H1 (cell line): Measurements from ENCODE around the gene NRIP2. TPM values are rescaled to one million over a fixed set of nuclear protein-coding genes. Genes with fewer than 3 reads are reported as not detected.

Experiments
- CTCF ChIA-PET: fragments of 300-600 bp; sonication (Branson Sonifier 250); formaldehyde crosslinking; loops from one replicate; lab custom pipeline; 2021; ENCODE audit not compliant: partially characterized antibody; lab: Charles Lee
- POLR2A ChIA-PET: fragments of 300-600 bp; sonication (Branson Sonifier 250); formaldehyde crosslinking; loops from one replicate; lab custom pipeline; 2021; ENCODE audit warnings: inconsistent platforms; ENCODE audit not compliant: partially characterized antibody; lab: Charles Lee
- DNase-seq, 2 experiments: peaks; one replicate each; pipeline versions ENCODE4 v3.0.0 to v3.0.0-alpha.2; 2010 to 2022; ENCODE audit warnings: low spot score in 2 of 2, low read depth in 1 of 2, mixed read lengths in 1 of 2
- FAIRE-seq: peaks from 2 replicates; lab custom pipeline; 2011; peaks lifted over from hg19 to GRCh38; lab: Jason Lieb, UNC
- H2AFZ ChIP-seq: 2 replicates; pipeline ENCODE4 v1.8.1; 2012; ENCODE audit warnings: low read length, inconsistent platforms
- H2AK5ac ChIP-seq: 2 replicates; pipeline ENCODE4 v1.6.1; 2013; ENCODE audit warnings: low read depth, low read length
- H2BK120ac ChIP-seq: replicated peaks from 2 replicates; pipeline ENCODE3; 2013; ENCODE audit warnings: low read depth, low read length, inconsistent platforms
- H2BK12ac ChIP-seq: 2 replicates; pipeline ENCODE4 v1.6.1; 2013; ENCODE audit warnings: low read depth, low read length
- H2BK15ac ChIP-seq: 2 replicates; pipeline ENCODE4 v1.6.1; 2013; ENCODE audit warnings: low read length
- H2BK20ac ChIP-seq: 2 replicates; pipeline ENCODE4 v1.6.1; 2013; ENCODE audit warnings: low read length
- H2BK5ac ChIP-seq: 2 replicates; pipeline ENCODE4 v1.6.1; 2013; ENCODE audit warnings: low read depth, low read length
- H3K14ac ChIP-seq: 2 replicates; pipeline ENCODE4 v1.6.1; 2013; ENCODE audit warnings: inconsistent platforms; ENCODE audit not compliant: insufficient read length
- H3K18ac ChIP-seq: 2 replicates; pipeline ENCODE4 v1.6.1; 2013; ENCODE audit warnings: low read length; ENCODE audit errors: extremely low read depth
- H3K23ac ChIP-seq: 2 replicates; pipeline ENCODE4 v1.6.1; 2013; ENCODE audit warnings: inconsistent platforms; ENCODE audit not compliant: insufficient read length
- H3K23me2 ChIP-seq: 2 replicates; pipeline ENCODE4 v1.6.1; 2013; ENCODE audit warnings: low read depth, low read length
- H3K27ac ChIP-seq: 2 replicates; pipeline ENCODE4 v1.6.1; 2011; ENCODE audit warnings: low read depth, low read length, inconsistent platforms
- H3K27me3 ChIP-seq, 4 experiments: replicated peaks in 1 of 4; 1 replicate in 1 of 4; 2 replicates in 3 of 4; pipeline versions ENCODE4 v1.6.1 to v1.8.1; 2011 to 2013; ENCODE audit warnings: low read length in 3 of 4, mild to moderate bottlenecking in 3 of 4, inconsistent platforms in 2 of 4, mixed read lengths in 2 of 4, moderate library complexity in 1 of 4; ENCODE audit not compliant: control insufficient read depth in 3 of 4, insufficient read depth in 3 of 4; ENCODE audit errors: extremely low read depth in 1 of 4
- H3K36me3 ChIP-seq, 4 experiments: 2 replicates each; pipeline versions ENCODE4 v1.6.1 to v1.8.1; 2011 to 2013; ENCODE audit warnings: mild to moderate bottlenecking in 4 of 4, low read length in 3 of 4, moderate library complexity in 2 of 4, control low read depth in 1 of 4, inconsistent platforms in 1 of 4; ENCODE audit not compliant: insufficient read depth in 4 of 4, control insufficient read depth in 2 of 4
- H3K4ac ChIP-seq: replicated peaks from 2 replicates; pipeline ENCODE3; 2013; ENCODE audit warnings: low read length, low read depth, mixed read lengths, inconsistent platforms; ENCODE audit not compliant: insufficient read length
- H3K4me1 ChIP-seq, 4 experiments: replicated peaks in 1 of 4; 1 replicate in 1 of 4; 2 replicates in 3 of 4; pipeline versions ENCODE4 v1.6.1 to v1.8.1; 2011 to 2013; ENCODE audit warnings: low read length in 3 of 4, inconsistent platforms in 2 of 4, mixed read lengths in 1 of 4; ENCODE audit not compliant: insufficient read depth in 4 of 4, control insufficient read depth in 3 of 4
- H3K4me2 ChIP-seq, 2 experiments: 2 replicates each; pipeline versions ENCODE4 v1.6.1 to v1.8.1; 2011 to 2013; ENCODE audit warnings: low read depth in 2 of 2, low read length in 2 of 2, control low read depth in 1 of 2, inconsistent platforms in 1 of 2, mild to moderate bottlenecking in 1 of 2; ENCODE audit not compliant: insufficient read depth in 1 of 2
- H3K4me3 ChIP-seq, 4 experiments: fragments of 200-600, 300-600 bp in 1 of 4; sonication (generic), shearing (Covaris generic), sonication (Bioruptor Twin) in 1 of 4; 2 replicates each; pipeline versions ENCODE4 v1.5.1 to v1.8.1; 2011 to 2016; ENCODE audit warnings: low read length in 4 of 4, low read depth in 3 of 4, control low read depth in 2 of 4, inconsistent platforms in 2 of 4, mild to moderate bottlenecking in 2 of 4, mixed read lengths in 1 of 4, moderate library complexity in 1 of 4; ENCODE audit not compliant: insufficient read depth in 2 of 4; ENCODE audit errors: extremely low read depth in 1 of 4
- H3K56ac ChIP-seq: replicated peaks from 2 replicates; pipeline ENCODE3; 2013; ENCODE audit warnings: low read depth, mild to moderate bottlenecking, mixed read lengths, low read length, inconsistent platforms; ENCODE audit not compliant: insufficient read length
- H3K79me1 ChIP-seq: 2 replicates; pipeline ENCODE4 v1.6.1; 2013; ENCODE audit warnings: low read depth, low read length, control low read depth
- H3K79me2 ChIP-seq, 2 experiments: 2 replicates each; pipeline versions ENCODE4 v1.6.1 to v1.8.1; 2012 to 2013; ENCODE audit warnings: low read length in 2 of 2, mild to moderate bottlenecking in 2 of 2, inconsistent platforms in 1 of 2; ENCODE audit not compliant: insufficient read depth in 2 of 2, control insufficient read depth in 1 of 2
- H3K9ac ChIP-seq, 4 experiments: replicated peaks in 1 of 4; 1 replicate in 1 of 4; 2 replicates in 3 of 4; pipeline versions ENCODE4 v1.6.1 to v1.8.1; 2011 to 2013; ENCODE audit warnings: low read depth in 3 of 4, low read length in 3 of 4, control low read depth in 2 of 4, mild to moderate bottlenecking in 2 of 4, moderate library complexity in 2 of 4, inconsistent platforms in 1 of 4; ENCODE audit errors: extremely low read depth in 1 of 4
- H3K9me3 ChIP-seq, 2 experiments: 2 replicates each; pipeline versions ENCODE4 v1.6.1 to v1.8.1; 2012 to 2013; ENCODE audit warnings: mild to moderate bottlenecking in 2 of 2, moderate library complexity in 2 of 2, control low read depth in 1 of 2, inconsistent platforms in 1 of 2, low read depth in 1 of 2, low read length in 1 of 2, mixed read lengths in 1 of 2; ENCODE audit not compliant: insufficient read depth in 2 of 2
- H4K20me1 ChIP-seq, 2 experiments: replicated peaks in 1 of 2; 2 replicates each; pipeline versions ENCODE3 to v1.8.1; 2011 to 2013; ENCODE audit warnings: inconsistent platforms in 2 of 2, low read length in 2 of 2, mild to moderate bottlenecking in 1 of 2; ENCODE audit not compliant: insufficient read depth in 2 of 2, control insufficient read depth in 1 of 2
- H4K5ac ChIP-seq: 2 replicates; pipeline ENCODE4 v1.6.1; 2013; ENCODE audit warnings: low read length, low read depth, mixed read lengths, inconsistent platforms; ENCODE audit not compliant: insufficient read length
- H4K8ac ChIP-seq: 2 replicates; pipeline ENCODE4 v1.8.0; 2013; ENCODE audit warnings: mild to moderate bottlenecking, moderate library complexity, low read length, inconsistent platforms; ENCODE audit not compliant: insufficient read depth; ENCODE audit errors: extremely low read depth
- H4K91ac ChIP-seq: replicated peaks from 2 replicates; pipeline ENCODE3; 2013; ENCODE audit warnings: low read length, mixed read lengths, inconsistent platforms; ENCODE audit not compliant: insufficient read length
- POLR2AphosphoS5 ChIP-seq: IDR thresholded peaks from 2 replicates; pipeline ENCODE4 v1.6.1; 2011; ENCODE audit warnings: low read depth, low read length
- SRF ChIP-seq: IDR thresholded peaks from 2 replicates; pipeline ENCODE4 v1.6.1; 2011; ENCODE audit warnings: mild to moderate bottlenecking, low read depth, low read length, moderate library complexity
- WGBS, 2 experiments: shearing (Covaris generic) in 1 of 2; methylation state at CpG; one replicate each; pipeline versions ENCODE4 v1.1.6 to v1.1.7; 2013 to 2015; ENCODE audit warnings: low lambda C conversion rate in 2 of 2, mixed read lengths in 2 of 2, inconsistent platforms in 1 of 2, low coverage in 1 of 2, missing lambda C conversion rate in 1 of 2; ENCODE audit not compliant: insufficient replicate concordance in 2 of 2, insufficient coverage in 1 of 2, insufficient read length in 1 of 2; ENCODE audit errors: extremely low coverage in 1 of 2, missing lambda C conversion rate in 1 of 2; 5-methylcytosine and 5-hydroxymethylcytosine counted together
- polyA plus RNA-seq, 7 experiments: library from polyadenylated mRNA; depleted of rRNA in 3 of 7; stranded (reverse) in 5 of 7; unstranded in 2 of 7; fragments of >200 nt in 5 of 7; fragments of 200-250 nt in 2 of 7; gene quantifications; 1 replicate in 5 of 7; 2 replicates in 1 of 7; 4 replicates in 1 of 7; pipeline versions ENCODE4 v1.2.1 to v1.2.3, GENCODE V29; 2011 to 2013; ENCODE audit warnings: missing spikeins in 2 of 7, mixed read lengths in 2 of 7
- total RNA-seq: library from RNA; stranded (reverse); fragmentation: NEBNext Ultra II Directional; extraction: Animal tissue kit (Norgen Biotek cat#: 25700); gene quantifications from 2 replicates; pipeline ENCODE4 v1.2.1, GENCODE V29; 2021

The NRIP2 gene
- total and polyA plus RNA-seq, 2 of the 8 experiments (the other 6 are each of a cell fraction or from before 2014, with no cell fraction given): 0.06 TPM; not detected in 1

DNA sequence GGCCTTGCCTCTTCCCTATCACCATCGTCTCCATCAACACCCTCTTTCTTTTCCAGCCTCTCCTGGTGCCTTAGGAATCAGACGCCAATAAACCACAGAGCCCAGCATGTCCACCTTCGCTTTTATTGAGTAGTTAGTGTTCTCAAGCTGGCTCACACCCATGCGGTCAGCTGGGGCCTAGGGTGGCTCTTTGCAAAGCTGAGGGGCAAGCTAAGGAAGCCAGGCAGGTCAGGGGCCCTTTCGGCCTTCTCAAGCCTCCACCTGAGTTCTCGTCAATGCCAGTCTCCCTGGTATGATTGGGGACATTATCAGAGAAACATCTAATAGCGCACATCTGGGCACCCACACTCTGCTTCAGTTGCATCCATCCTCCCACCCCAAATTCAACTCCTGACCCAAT is 22.7 kb upstream of the NRIP2 start:
- Histone ChIP-seq H3K79me2 (no peaks in the 10 kb centered on the region), H3K4me1 (peaks cover 0 to 6% (median under 1%) of the 10 kb centered on the region in 4 experiments; a peak in 4 of 7 replicates), H4K91ac (no peak overlapping the region), H3K4ac (no peak overlapping the region), H3K27me3 (no peaks in the 10 kb centered on the region), H2BK120ac (no peak overlapping the region), H3K36me3 (peaks cover 0 to 34% (median 17%) of the 10 kb centered on the region in 4 experiments; a peak in 4 of 8 replicates), H3K23me2 (no peaks in the 10 kb centered on the region), H4K5ac (no peak overlapping the region), H3K9me3 (no peaks in the 10 kb centered on the region), H3K27ac (no peak overlapping the region), H2BK12ac (no peak overlapping the region), H3K56ac (no peak overlapping the region), H4K20me1 (peaks cover 3 to 5% of the 10 kb centered on the region in 2 experiments), H3K4me3 (no peak overlapping the region), H3K14ac (no peak overlapping the region), H2AK5ac (no peak overlapping the region; the same call in 1 of the 2 replicates), H3K18ac (no peak overlapping the region), H3K4me2 (no peak overlapping the region), H2BK15ac (no peak overlapping the region), H3K79me1 (no peaks in the 10 kb centered on the region), H2BK5ac (no peak overlapping the region), H4K8ac (no peak overlapping the region), H2AFZ (no peak overlapping the region), H3K9ac (peak overlapping the region in 2 of 4 experiments; percentile 25 to 38; a peak in 1 of 7 replicates), H2BK20ac (no peak overlapping the region), H3K23ac (no peak overlapping the region)
- DNase-seq (no peak), FAIRE-seq (no peak)
- ChIA-PET POLR2A (interaction anchor here (0.8 to 3.8 kb wide), 15 partner anchors 10 to 181 kb away, joined by 3 to 31 read pairs (median 5); partner anchors contain the start of genes FOXM1, NRIP2 and RHNO1), CTCF (interaction anchor here (0.7 to 6.5 kb wide), 12 partner anchors 8 to 184 kb away, joined by 3 to 84 read pairs (median 4); no protein-coding TSS in a partner anchor)
- 83% methylated on average over 7 of the region's 7 CpGs; no CpG with 5 or more reads in 1 of the 2 experiments for WGBS, 2 experiments
- peak; percentile 22; the same call in 1 of the 2 replicates for TF ChIP-seq POLR2AphosphoS5
- no peak for TF ChIP-seq SRF
